Fibroblast of lung (primary cell): ENCODE data around the gene RNF112. TPM values are rescaled to one million over a fixed set of nuclear protein-coding genes. Genes with fewer than 3 reads are reported as not detected.

Experiments
- DNase-seq, 2 donors: peaks; one replicate each; pipeline versions ENCODE4 v3.0.0 to v3.0.0-alpha.2; 2010; ENCODE audit warnings: low read depth in 2 of 2
- H2AFZ ChIP-seq: 2 replicates; pipeline ENCODE4 v1.5.1; 2012; ENCODE audit warnings: low read length, control low read depth, inconsistent platforms
- H3K27ac ChIP-seq: 2 replicates; pipeline ENCODE4 v1.5.1; 2011; ENCODE audit warnings: low read length, control low read depth; ENCODE audit not compliant: insufficient read depth
- H3K27me3 ChIP-seq: 2 replicates; pipeline ENCODE4 v1.5.1; 2011; ENCODE audit warnings: mild to moderate bottlenecking, low read length; ENCODE audit not compliant: control insufficient read depth, insufficient read depth
- H3K36me3 ChIP-seq: 2 replicates; pipeline ENCODE4 v1.5.1; 2011; ENCODE audit warnings: low read length; ENCODE audit not compliant: control insufficient read depth, insufficient read depth
- H3K4me1 ChIP-seq: 2 replicates; pipeline ENCODE4 v1.5.1; 2011; ENCODE audit warnings: low read length; ENCODE audit not compliant: control insufficient read depth, insufficient read depth; ENCODE audit errors: extremely low read depth
- H3K4me2 ChIP-seq: 2 replicates; pipeline ENCODE4 v1.5.1; 2011; ENCODE audit warnings: low read length, control low read depth; ENCODE audit not compliant: insufficient read depth; ENCODE audit errors: extremely low read depth
- H3K4me3 ChIP-seq, 4 experiments: fragments of 200-600 bp in 1 of 4; sonication (generic) in 1 of 4; replicated peaks in 1 of 4; 2 replicates each; pipeline ENCODE4 v1.5.1; 2011 to 2016; ENCODE audit warnings: low read length in 4 of 4, low read depth in 3 of 4, mild to moderate bottlenecking in 3 of 4, control low read depth in 2 of 4, inconsistent platforms in 1 of 4, mixed read lengths in 1 of 4; ENCODE audit not compliant: insufficient read depth in 1 of 4; ENCODE audit errors: control extremely low read depth in 1 of 4
- H3K79me2 ChIP-seq: 2 replicates; pipeline ENCODE4 v1.5.1; 2012; ENCODE audit warnings: mild to moderate bottlenecking, low read length, inconsistent platforms; ENCODE audit not compliant: control insufficient read depth, insufficient read depth
- H3K9ac ChIP-seq: 2 replicates; pipeline ENCODE4 v1.5.1; 2011; ENCODE audit warnings: mild to moderate bottlenecking, low read length, control low read depth; ENCODE audit not compliant: insufficient read depth
- H3K9me3 ChIP-seq: 2 replicates; pipeline ENCODE4 v1.5.1; 2012; ENCODE audit warnings: low read depth, low read length; ENCODE audit not compliant: control insufficient read depth, insufficient read depth
- H4K20me1 ChIP-seq: 2 replicates; pipeline ENCODE4 v1.5.1; 2011; ENCODE audit warnings: low read length; ENCODE audit not compliant: control insufficient read depth, insufficient read depth; ENCODE audit errors: extremely low read depth
- EZH2 ChIP-seq: IDR thresholded peaks from 2 replicates; pipeline ENCODE4 v1.5.1; 2012; ENCODE audit warnings: low read length, control low read depth, mild to moderate bottlenecking; ENCODE audit errors: missing control alignments
- polyA plus RNA-seq, 2 donors: library from polyadenylated mRNA; depleted of rRNA in 1 of 2; stranded (reverse) in 1 of 2; unstranded in 1 of 2; fragments of >200 nt; gene quantifications; 2 replicates each; pipeline ENCODE4 v1.2.1, GENCODE V29; 2011 to 2012; ENCODE audit warnings: missing spikeins in 1 of 2
- total RNA-seq: library from RNA; depleted of rRNA; stranded (reverse); fragments of >200 nt; gene quantifications from 2 replicates; pipeline ENCODE4 v1.2.1, GENCODE V29; 2014
- TF ChIP-seq, protein P1 (sequence below), 2 donors: IDR thresholded peaks in 1 of 2; conservative IDR thresholded peaks in 1 of 2; 1 replicate in 1 of 2; 2 replicates in 1 of 2; pipeline ENCODE4 v1.5.1; 2011 to 2012; ENCODE audit warnings: low read length in 2 of 2, control low read depth in 1 of 2, inconsistent platforms in 1 of 2, low read depth in 1 of 2, mild to moderate bottlenecking in 1 of 2

RNF112 gene
- total and polyA plus RNA-seq, 2 donors (not counting 1 experiment from before 2014, with no cell fraction given) = 1.5 to 21.5 TPM

DNA sequence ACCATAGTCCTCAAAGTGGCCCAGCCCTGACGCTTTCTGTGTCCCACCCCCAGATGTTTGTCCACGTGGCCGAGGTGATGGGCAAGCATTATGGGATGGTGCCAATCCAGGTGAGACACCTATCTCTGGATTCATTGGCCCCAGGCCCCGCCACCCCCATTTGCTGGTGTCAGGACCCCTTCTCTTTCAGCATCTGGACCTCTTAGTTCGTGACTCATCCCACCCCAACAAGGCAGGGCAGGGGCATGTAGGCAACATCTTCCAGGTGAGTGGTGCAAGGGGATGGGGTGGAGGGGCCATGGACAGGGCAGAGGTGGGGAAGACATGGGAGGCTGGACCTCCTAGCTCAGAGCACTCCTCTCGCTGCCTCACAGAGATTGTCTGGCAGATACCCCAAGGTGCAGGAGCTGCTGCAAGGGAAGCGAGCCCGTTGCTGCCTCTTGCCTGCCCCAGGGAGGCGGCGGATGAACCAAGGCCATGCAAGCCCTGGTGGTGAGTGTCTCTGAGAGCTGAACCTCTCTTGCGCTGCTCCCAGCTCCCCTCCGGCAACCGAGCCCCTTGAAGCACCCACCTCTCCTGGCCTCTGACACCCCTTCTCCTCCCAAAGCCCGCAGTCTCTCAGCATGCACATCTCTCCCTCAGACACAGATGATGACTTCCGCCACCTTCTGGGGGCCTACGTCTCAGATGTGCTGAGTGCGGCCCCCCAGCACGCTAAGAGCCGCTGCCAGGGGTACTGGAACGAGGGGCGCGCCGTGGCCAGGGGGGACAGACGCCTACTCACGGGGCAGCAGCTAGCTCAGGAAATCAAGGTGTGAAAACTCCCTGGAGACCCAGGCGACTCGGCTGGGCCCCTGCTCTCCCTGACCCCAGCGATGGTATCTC, 3.6 kb downstream of the RNF112 start:
- Histone ChIP-seq H2AFZ (no peak overlapping the region), H3K4me2 (no peak overlapping the region), H3K27ac (no peak overlapping the region), H3K79me2 (no peaks in the 10 kb centered on the region), H3K4me3 (no peak overlapping the region), H3K27me3 (no peaks in the 10 kb centered on the region), H3K9me3 (no peaks in the 10 kb centered on the region), H3K4me1 (peaks cover 6% of the 10 kb centered on the region), H4K20me1 (no peaks in the 10 kb centered on the region), H3K9ac (no peak overlapping the region), H3K36me3 (no peaks in the 10 kb centered on the region)
- TF ChIP-seq EZH2 = no peak
- TF ChIP-seq, protein P1, sequence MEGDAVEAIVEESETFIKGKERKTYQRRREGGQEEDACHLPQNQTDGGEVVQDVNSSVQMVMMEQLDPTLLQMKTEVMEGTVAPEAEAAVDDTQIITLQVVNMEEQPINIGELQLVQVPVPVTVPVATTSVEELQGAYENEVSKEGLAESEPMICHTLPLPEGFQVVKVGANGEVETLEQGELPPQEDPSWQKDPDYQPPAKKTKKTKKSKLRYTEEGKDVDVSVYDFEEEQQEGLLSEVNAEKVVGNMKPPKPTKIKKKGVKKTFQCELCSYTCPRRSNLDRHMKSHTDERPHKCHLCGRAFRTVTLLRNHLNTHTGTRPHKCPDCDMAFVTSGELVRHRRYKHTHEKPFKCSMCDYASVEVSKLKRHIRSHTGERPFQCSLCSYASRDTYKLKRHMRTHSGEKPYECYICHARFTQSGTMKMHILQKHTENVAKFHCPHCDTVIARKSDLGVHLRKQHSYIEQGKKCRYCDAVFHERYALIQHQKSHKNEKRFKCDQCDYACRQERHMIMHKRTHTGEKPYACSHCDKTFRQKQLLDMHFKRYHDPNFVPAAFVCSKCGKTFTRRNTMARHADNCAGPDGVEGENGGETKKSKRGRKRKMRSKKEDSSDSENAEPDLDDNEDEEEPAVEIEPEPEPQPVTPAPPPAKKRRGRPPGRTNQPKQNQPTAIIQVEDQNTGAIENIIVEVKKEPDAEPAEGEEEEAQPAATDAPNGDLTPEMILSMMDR (conservative IDR thresholded peaks at IDR 0.05 in 1 of 2, IDR thresholded peaks at IDR 0.05 in 1 of 2; ENCODE audit: low read depth in 1 of 2, low read length in 2 of 2) = no peak
- no peak for DNase-seq

DNA sequence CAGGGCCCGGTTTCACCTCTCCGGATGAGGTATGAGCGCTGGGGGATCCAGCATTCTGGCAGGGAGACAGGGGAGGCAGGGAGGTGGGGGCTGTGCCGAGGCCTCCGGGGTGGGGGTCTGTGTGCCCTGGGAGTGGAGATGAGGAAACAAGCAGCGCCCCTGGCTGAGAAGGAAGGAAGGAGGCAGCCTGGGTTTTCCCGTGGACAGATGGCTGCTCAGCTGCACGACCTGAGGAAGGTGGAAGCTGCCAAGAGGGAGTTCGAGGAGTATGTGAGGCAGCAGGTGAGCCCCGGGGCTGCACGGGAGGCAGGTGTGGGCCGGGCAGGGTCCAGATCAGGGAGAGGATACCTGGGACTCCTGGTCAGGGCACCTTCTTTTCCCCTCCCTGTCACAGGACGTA, 4.3 kb downstream of the RNF112 start:
- Histone ChIP-seq H4K20me1 (no peaks in the 10 kb centered on the region), H2AFZ (no peak overlapping the region), H3K4me3 (no peak overlapping the region), H3K27me3 (no peaks in the 10 kb centered on the region), H3K9ac (no peak overlapping the region), H3K4me1 (peaks cover 4% of the 10 kb centered on the region), H3K4me2 (no peak overlapping the region), H3K9me3 (no peaks in the 10 kb centered on the region), H3K27ac (no peak overlapping the region), H3K79me2 (no peaks in the 10 kb centered on the region), H3K36me3 (no peaks in the 10 kb centered on the region)
- no peak for DNase-seq
- no peak for TF ChIP-seq EZH2
- TF ChIP-seq, protein P1 (conservative IDR thresholded peaks at IDR 0.05 in 1 of 2, IDR thresholded peaks at IDR 0.05 in 1 of 2; ENCODE audit: low read depth in 1 of 2, low read length in 2 of 2) = no peak

DNA sequence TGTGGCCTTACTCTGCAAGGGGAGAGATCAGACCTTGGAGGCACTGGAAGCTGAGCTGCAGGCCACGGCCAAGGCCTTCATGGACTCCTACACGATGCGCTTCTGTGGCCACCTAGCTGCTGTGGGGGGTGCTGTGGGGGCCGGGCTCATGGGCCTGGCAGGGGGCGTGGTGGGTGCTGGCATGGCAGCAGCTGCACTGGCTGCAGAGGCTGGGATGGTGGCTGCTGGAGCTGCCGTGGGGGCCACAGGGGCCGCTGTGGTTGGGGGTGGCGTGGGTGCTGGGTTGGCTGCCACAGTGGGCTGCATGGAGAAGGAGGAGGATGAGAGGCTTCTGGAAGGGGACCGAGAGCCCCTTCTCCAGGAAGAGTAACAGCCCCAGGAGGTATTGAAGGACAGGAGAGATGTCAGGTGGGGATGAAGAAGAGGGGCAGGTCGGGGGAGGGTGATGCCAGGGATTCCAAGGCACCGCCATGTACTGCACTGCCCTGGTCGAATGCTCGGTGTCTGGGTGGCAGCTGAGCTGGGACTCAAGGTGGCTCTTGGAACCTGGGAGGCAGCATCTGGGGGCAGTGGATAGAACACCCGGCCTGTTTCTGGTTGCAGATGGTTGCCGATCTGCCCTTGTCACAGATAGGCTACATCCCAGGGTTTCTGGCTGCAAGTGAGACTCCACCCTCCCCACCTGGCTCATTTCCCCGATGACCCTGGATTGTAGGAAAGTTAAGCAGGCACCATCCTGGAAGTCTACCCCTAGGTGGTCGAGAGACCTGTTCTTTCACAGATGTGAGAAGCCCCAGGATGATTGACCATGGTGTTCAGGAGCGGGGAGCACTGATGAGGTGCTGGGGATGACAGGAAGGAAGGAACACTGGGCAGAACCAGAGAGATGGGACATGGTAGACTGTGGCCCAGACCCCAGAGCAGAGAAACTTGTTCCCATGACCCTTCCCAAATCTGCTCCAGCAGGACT, 5.1 kb downstream of the RNF112 start:
- Histone ChIP-seq H3K36me3 (no peaks in the 10 kb centered on the region), H4K20me1 (no peaks in the 10 kb centered on the region), H3K79me2 (no peaks in the 10 kb centered on the region), H2AFZ (no peak overlapping the region), H3K4me2 (no peak overlapping the region), H3K27me3 (no peaks in the 10 kb centered on the region), H3K9me3 (no peaks in the 10 kb centered on the region), H3K9ac (no peak overlapping the region), H3K27ac (no peak overlapping the region), H3K4me1 (peaks cover 2% of the 10 kb centered on the region), H3K4me3 (no peak overlapping the region)
- TF ChIP-seq, protein P1 (conservative IDR thresholded peaks at IDR 0.05 in 1 of 2, IDR thresholded peaks at IDR 0.05 in 1 of 2; ENCODE audit: low read depth in 1 of 2, low read length in 2 of 2) = no peak
- no peak for TF ChIP-seq EZH2
- no peak for DNase-seq
